H1 (cell line): ENCODE measurements around the gene DOCK10. TPM values are rescaled to one million over a fixed set of nuclear protein-coding genes. Genes with fewer than 3 reads are reported as not detected.

Experiments
- E2F6 ChIP-seq: IDR thresholded peaks from 2 replicates; pipeline ENCODE4 v1.6.1; 2012; ENCODE audit warnings: inconsistent platforms
- JUN ChIP-seq: IDR thresholded peaks from 2 replicates; pipeline ENCODE4 v1.6.1; 2011; ENCODE audit warnings: low read depth, mild to moderate bottlenecking, improper control_type of control experiment, low read length
- polyA plus RNA-seq, 7 experiments: library from polyadenylated mRNA; depleted of rRNA in 3 of 7; stranded (reverse) in 5 of 7; unstranded in 2 of 7; fragments of >200 nt in 5 of 7; fragments of 200-250 nt in 2 of 7; gene quantifications; 1 replicate in 5 of 7; 2 replicates in 1 of 7; 4 replicates in 1 of 7; pipeline versions ENCODE4 v1.2.1 to v1.2.3, GENCODE V29; 2011 to 2013; ENCODE audit warnings: missing spikeins in 2 of 7, mixed read lengths in 2 of 7
- total RNA-seq: library from RNA; stranded (reverse); fragmentation: NEBNext Ultra II Directional; extraction: Animal tissue kit (Norgen Biotek cat#: 25700); gene quantifications from 2 replicates; pipeline ENCODE4 v1.2.1, GENCODE V29; 2021

DOCK10 gene
- total and polyA plus RNA-seq, 2 of the 8 experiments (the other 6 are each of a cell fraction or from before 2014, with no cell fraction given): 0.33 to 1.6 TPM

GRCh38 chr2:225040142-225040541 lies 2.1 kb downstream of the DOCK10 start (continued):
- TF ChIP-seq E2F6: no peak
- TF ChIP-seq JUN: no peak
- TF ChIP-seq, all 59 proteins: peak for 0
